RWPE1 (cell line): ENCODE results near the gene RDH5.
A peak's percentile ranks its signal among the peaks of the same experiment; 100 is the strongest.

Experiments used
- CTCF ChIA-PET: fragments of 350-600 bp; sonication (Branson Sonifier 250); formaldehyde crosslinking; extraction: SDS; loops from one replicate; lab custom pipeline; 2021; lab: Yijun Ruan, JAX
- POLR2A ChIA-PET: fragments of 400-600 bp; formaldehyde crosslinking; extraction: SDS; loops from one replicate; lab custom pipeline; 2020; ENCODE audit warnings: antibody characterized with exemption; ENCODE audit not compliant: low non-redundant PET; lab: Yijun Ruan, JAX
- DNase-seq: peaks from one replicate; pipeline ENCODE4 v3.0.0; 2012; ENCODE audit warnings: low spot score
- H3K27ac ChIP-seq: fragments of 450-650 bp; 2 replicates; pipeline ENCODE4 v1.5.1; 2017
- TF ChIP-seq, protein P1 (sequence below): fragments of 450-650 bp; conservative IDR thresholded peaks from 2 replicates; pipeline ENCODE4 v1.5.1; 2017; ENCODE audit warnings: low read depth, mild to moderate bottlenecking

RDH5 gene

DNA sequence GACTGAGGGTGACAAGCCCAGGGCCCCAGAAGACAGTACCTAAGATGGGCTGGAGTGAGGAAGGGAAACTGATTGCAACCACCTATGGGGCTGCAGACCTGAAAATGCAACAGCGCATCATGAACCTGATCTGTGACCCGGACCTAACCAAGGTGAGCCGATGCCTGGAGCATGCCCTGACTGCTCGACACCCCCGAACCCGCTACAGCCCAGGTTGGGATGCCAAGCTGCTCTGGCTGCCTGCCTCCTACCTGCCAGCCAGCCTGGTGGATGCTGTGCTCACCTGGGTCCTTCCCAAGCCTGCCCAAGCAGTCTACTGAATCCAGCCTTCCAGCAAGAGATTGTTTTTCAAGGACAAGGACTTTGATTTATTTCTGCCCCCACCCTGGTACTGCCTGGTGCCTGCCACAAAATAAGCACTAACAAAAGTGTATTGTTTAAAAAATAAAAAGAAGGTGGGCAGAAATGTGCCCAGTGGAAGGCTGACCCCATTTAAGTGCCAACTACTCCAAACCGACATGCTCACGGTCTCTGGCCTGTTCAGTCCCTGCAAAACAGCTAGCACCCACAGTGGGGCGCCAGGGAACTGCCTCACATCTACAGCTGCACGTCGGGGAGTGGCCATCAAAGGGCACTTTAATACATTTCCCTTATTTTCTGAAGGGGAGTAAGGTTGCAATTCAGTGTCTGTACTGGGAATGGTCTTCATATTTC, 4.2 kb downstream of the RDH5 start:
- POLR2A ChIA-PET = interaction anchor here (0.6 kb wide), 1 partner anchor 44 kb away, joined by 3 read pairs; no protein-coding TSS in a partner anchor
- TF ChIP-seq, protein P1, sequence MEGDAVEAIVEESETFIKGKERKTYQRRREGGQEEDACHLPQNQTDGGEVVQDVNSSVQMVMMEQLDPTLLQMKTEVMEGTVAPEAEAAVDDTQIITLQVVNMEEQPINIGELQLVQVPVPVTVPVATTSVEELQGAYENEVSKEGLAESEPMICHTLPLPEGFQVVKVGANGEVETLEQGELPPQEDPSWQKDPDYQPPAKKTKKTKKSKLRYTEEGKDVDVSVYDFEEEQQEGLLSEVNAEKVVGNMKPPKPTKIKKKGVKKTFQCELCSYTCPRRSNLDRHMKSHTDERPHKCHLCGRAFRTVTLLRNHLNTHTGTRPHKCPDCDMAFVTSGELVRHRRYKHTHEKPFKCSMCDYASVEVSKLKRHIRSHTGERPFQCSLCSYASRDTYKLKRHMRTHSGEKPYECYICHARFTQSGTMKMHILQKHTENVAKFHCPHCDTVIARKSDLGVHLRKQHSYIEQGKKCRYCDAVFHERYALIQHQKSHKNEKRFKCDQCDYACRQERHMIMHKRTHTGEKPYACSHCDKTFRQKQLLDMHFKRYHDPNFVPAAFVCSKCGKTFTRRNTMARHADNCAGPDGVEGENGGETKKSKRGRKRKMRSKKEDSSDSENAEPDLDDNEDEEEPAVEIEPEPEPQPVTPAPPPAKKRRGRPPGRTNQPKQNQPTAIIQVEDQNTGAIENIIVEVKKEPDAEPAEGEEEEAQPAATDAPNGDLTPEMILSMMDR = peak; percentile 73
- no peak for DNase-seq
- CTCF ChIA-PET = interaction anchor here (0.6 to 1.3 kb wide), 3 partner anchors 13 to 420 kb away, joined by 3 to 11 read pairs (median 3); no protein-coding TSS in a partner anchor
- H3K27ac ChIP-seq = peak overlapping the region; percentile 99

DNA sequence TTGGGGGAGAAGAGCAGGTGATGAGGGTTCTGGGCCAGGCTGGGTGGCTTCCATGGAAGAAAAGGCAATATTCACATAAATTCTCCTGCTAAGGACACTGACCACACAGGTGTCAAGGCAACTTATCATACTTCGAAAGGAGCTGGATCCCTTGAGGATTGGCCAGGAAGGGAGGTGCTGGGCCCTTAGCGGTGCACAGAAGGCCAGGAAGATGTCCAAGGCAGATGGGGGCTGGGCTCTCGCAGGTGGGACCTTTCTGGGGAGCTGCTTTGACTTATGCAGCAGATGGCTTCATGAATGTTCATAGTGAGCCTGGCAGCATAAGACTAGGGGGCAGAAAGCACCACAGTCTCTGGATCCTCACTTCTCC, 4.7 kb downstream of the RDH5 start:
- CTCF ChIA-PET = interaction anchor here (0.6 to 1.3 kb wide), 3 partner anchors 13 to 420 kb away, joined by 3 to 11 read pairs (median 3); no protein-coding TSS in a partner anchor
- POLR2A ChIA-PET = interaction anchor here (0.6 kb wide), 1 partner anchor 43 kb away, joined by 3 read pairs; no protein-coding TSS in a partner anchor
- TF ChIP-seq, protein P1 = 0 out of 2 replicates have a peak, but pooled peaks have one; percentile 4
- peak overlapping the region; percentile 99 for H3K27ac ChIP-seq
- DNase-seq = no peak

DNA sequence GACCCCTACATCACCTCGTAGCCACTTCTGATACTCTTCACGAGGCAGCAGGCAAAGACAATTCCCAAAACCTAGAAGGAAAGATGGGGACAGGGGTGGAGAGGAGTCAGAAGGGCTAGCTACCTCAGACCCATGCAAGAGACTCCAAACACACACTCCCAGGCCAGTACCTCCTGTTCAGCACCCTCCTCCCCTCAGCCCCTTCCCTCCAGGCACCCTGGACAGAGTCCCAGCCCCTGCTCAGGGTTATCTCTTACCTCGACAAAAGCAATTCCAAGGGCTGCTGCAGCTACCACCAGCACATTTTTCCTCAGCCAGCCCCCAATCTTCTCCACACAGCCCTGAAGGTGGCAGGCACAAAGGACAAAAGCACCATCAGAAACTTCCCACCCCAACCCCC, 5.4 kb downstream of the RDH5 start:
- POLR2A ChIA-PET = no interaction called here
- TF ChIP-seq, protein P1 = no peak
- H3K27ac ChIP-seq = peak overlapping the region; percentile 99
- CTCF ChIA-PET = interaction anchor here (1.3 kb wide), 1 partner anchor 12 kb away, joined by 11 read pairs; no protein-coding TSS in a partner anchor
- no peak for DNase-seq

DNA sequence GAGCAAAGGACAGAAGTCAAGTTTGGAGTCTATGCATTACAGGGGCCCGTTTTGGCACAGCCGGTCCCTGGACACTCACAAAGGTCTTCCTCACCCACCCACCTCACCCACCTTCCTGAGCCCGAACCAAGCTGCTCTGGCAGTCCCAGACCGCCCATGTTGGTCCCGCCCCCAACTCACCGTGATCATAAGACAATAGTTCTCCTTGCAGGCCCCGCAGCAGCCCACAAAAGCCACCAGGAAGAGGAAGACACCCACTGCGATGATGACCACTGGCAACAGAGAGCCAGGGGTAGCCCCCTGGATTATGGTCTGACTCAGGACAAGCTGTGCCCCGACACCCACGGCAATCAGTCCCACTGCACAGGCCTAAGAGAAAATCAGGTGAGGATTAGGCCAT, 6.8 kb downstream of the RDH5 start:
- peak overlapping the region; percentile 99 for H3K27ac ChIP-seq
- ChIA-PET CTCF (interaction anchor here (0.7 kb wide), 1 partner anchor 107 kb away, joined by 5 read pairs; no protein-coding TSS in a partner anchor), POLR2A (no interaction called here)
- TF ChIP-seq, protein P1 = no peak
- DNase-seq = no peak

DNA sequence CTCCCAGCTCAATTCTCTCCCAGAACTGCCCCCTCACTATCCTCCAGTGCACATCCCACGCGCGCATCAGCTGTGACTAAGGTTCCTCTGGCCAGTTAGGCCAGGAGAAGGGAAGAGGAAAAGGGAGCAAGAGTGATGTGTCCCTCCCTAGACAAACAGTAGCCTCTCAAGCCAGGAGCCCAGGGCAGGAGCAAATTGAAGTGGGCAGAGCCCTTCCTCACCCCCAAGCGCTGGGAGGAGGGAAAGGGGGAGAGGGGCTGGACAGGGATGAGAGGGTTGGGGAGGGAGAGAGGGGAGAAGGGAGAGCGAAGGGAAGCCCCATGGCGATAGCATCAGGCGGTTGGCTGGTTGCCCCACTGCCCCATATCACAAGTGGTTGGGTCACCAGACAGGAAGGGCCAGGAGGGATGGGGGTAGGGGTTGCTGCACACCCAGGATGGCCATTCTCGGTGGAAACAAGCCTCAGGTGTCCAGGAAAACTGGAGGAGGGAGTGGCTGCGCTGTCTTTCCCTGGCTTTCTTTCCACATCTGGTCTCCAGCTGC, 7.5 kb downstream of the RDH5 start:
- H3K27ac ChIP-seq = peak overlapping the region; percentile 99
- POLR2A ChIA-PET = no interaction called here
- TF ChIP-seq, protein P1 = no peak
- DNase-seq = no peak
- CTCF ChIA-PET = interaction anchor here (0.6 to 0.7 kb wide), 2 partner anchors 55 to 108 kb away, joined by 5 read pairs; no protein-coding TSS in a partner anchor

DNA sequence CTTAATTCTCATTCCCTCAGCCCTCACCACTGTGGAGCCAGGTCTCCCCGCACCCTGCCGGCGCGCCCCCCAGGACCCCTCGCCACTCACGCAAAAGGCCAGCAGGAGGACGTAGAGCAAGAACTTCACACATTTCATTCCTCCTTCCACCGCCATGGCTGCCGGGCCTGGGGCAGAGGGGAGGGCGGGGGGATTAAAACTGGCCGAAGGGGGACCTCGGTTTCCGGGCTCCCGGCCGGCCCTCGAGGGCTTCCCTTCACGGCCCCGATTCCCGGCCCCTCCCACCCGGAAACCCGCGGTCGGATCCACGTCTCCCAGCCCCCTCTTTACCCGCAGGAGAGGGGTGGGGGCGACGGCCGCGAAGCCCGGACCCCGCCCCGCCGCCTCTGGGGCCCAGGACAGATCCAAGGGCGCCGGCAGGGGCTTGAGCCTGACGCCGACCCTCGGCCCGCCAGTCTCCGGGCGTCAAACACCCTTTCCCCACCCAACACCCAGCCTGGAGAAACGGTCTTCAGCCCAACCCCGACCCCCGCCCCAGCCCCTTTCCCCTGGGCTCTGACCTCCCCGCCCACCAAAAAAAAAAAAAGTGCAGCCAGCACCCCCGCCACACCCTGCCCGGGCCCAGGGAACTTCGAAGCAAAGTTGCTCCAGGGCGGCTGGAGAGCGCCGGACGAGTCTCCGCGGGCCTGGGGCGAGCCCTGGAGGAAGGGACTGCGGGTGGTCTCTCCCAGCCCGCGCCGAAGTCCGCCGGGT, 8.2 kb downstream of the RDH5 start:
- TF ChIP-seq, protein P1 = no peak
- peak; percentile 55 for DNase-seq
- POLR2A ChIA-PET = no interaction called here
- peak overlapping the region; percentile 99 for H3K27ac ChIP-seq
- CTCF ChIA-PET = interaction anchor here (0.6 kb wide), 1 partner anchor 55 kb away, joined by 5 read pairs; no protein-coding TSS in a partner anchor
